ENCODE results near the gene IQSEC1. TPM values are rescaled to one million over a fixed set of nuclear protein-coding genes. Genes with fewer than 3 reads are reported as not detected.

Gene IQSEC1
- total RNA-seq, 1 experiment from 2014 or later: 28.1 TPM

GRCh38 chr3:13010780-13011572, 62.3 kb downstream of the IQSEC1 start:
- POLR2A ChIA-PET: interaction anchor here (1.5 kb wide), 1 partner anchor 11 kb away, joined by 6 read pairs; no protein-coding TSS in a partner anchor

GRCh38 chr3:13009946-13010315, 63.3 kb downstream of the IQSEC1 start:
- no peaks in the 10 kb centered on the region for H3K27me3 ChIP-seq (ENCODE audit: insufficient read depth, low read length)
- BruUV-seq (replicated peaks): no TSS peak
- H3K9ac ChIP-seq (ENCODE audit: low read length): no peak overlapping the region
- H3K36me3 ChIP-seq (ENCODE audit: control insufficient read depth in 1 of 2, insufficient read depth in 2 of 2, low read length in 2 of 2): no peaks in the 10 kb centered on the region
- no peaks in the 10 kb centered on the region for H3K79me2 ChIP-seq (ENCODE audit: insufficient read depth, low read length)
- H3K4me1 ChIP-seq (ENCODE audit: control insufficient read depth in 1 of 2, insufficient read depth in 2 of 2, low read length in 2 of 2): peaks cover 11 to 14% of the 10 kb centered on the region in 2 experiments; a peak in 3 of 4 replicates
- H4K20me1 ChIP-seq (ENCODE audit: insufficient read depth): no peaks in the 10 kb centered on the region
- ATAC-seq (no peak), DNase-seq (ENCODE audit: low read depth, low spot score) (no peak)
- no peak overlapping the region for H2AFZ ChIP-seq (ENCODE audit: low read depth, low read length, poor library complexity, severe bottlenecking)
- POLR2A ChIA-PET: no interaction called here
- RAD21 ChIA-PET (ENCODE audit: low non-redundant PET in 1 of 2, low total read pairs in 2 of 2, uncharacterized antibody in 2 of 2, unreplicated experiment in 2 of 2): no interaction called here
- H3K4me3 ChIP-seq (replicated peaks in 1 of 2; ENCODE audit: low read depth in 1 of 2, low read length in 2 of 2): no peak overlapping the region
- H3K9me2 ChIP-seq (ENCODE audit: insufficient read depth): no peaks in the 10 kb centered on the region
- no peaks in the 10 kb centered on the region for H3K9me3 ChIP-seq (ENCODE audit: control insufficient read depth in 1 of 2, insufficient read depth in 1 of 2, low read depth in 1 of 2, low read length in 2 of 2)
- no peak overlapping the region for H3K27ac ChIP-seq (ENCODE audit: low read depth, low read length)
- TF ChIP-seq CEBPB (IDR thresholded peaks at IDR 0.05; ENCODE audit: low read depth) (no peak), SRF (IDR thresholded peaks at IDR 0.05; ENCODE audit: low read depth) (no peak), POLR2AphosphoS5 (IDR thresholded peaks at IDR 0.05; ENCODE audit: low read depth, low read length) (no peak), ELF1 (IDR thresholded peaks at IDR 0.05; ENCODE audit: borderline replicate concordance, low read depth) (no peak), RAD21 (IDR thresholded peaks at IDR 0.05; ENCODE audit: low read depth) (no peak), FOSL1 (IDR thresholded peaks at IDR 0.05; ENCODE audit: low read depth) (no peak), JUND (IDR thresholded peaks at IDR 0.05) (no peak), ATF3 (IDR thresholded peaks at IDR 0.05) (no peak), CBX3 (IDR thresholded peaks at IDR 0.05; ENCODE audit: low read depth) (no peak)
- intact Hi-C loops (cut with micrococcal nuclease): no loop called here
- CTCF ChIA-PET: interaction anchor here (1.1 kb wide), 1 partner anchor 26 kb away, joined by 3 read pairs; no protein-coding TSS in a partner anchor
- H3K4me2 ChIP-seq (ENCODE audit: low read length): no peak overlapping the region

More at GRCh38 chr3:13010780-13011572, 62.3 kb downstream of the IQSEC1 start:
- BruUV-seq (replicated peaks): no TSS peak
- no peaks in the 10 kb centered on the region for H4K20me1 ChIP-seq (ENCODE audit: insufficient read depth)
- no peak overlapping the region for H3K9ac ChIP-seq (ENCODE audit: low read length)
- no peak overlapping the region for H3K27ac ChIP-seq (ENCODE audit: low read depth, low read length)
- no peak overlapping the region for H3K4me3 ChIP-seq (replicated peaks in 1 of 2; ENCODE audit: low read depth in 1 of 2, low read length in 2 of 2)
- no peak overlapping the region for H2AFZ ChIP-seq (ENCODE audit: low read depth, low read length, poor library complexity, severe bottlenecking)
- RAD21 ChIA-PET (ENCODE audit: low non-redundant PET in 1 of 2, low total read pairs in 2 of 2, uncharacterized antibody in 2 of 2, unreplicated experiment in 2 of 2): no interaction called here
- peaks cover 11 to 14% of the 10 kb centered on the region in 2 experiments; a peak in 3 of 4 replicates for H3K4me1 ChIP-seq (ENCODE audit: control insufficient read depth in 1 of 2, insufficient read depth in 2 of 2, low read length in 2 of 2)
- H3K79me2 ChIP-seq (ENCODE audit: insufficient read depth, low read length): no peaks in the 10 kb centered on the region
- no peak for DNase-seq (ENCODE audit: low read depth, low spot score)
- no peak for ATAC-seq
- CTCF ChIA-PET: interaction anchor here (0.9 kb wide), 1 partner anchor 16 kb away, joined by 3 read pairs; no protein-coding TSS in a partner anchor
- no peak for TF ChIP-seq CBX3 (IDR thresholded peaks at IDR 0.05; ENCODE audit: low read depth)
- no peak for TF ChIP-seq ELF1 (IDR thresholded peaks at IDR 0.05; ENCODE audit: borderline replicate concordance, low read depth)
- no peak for TF ChIP-seq RAD21 (IDR thresholded peaks at IDR 0.05; ENCODE audit: low read depth)
- no peak for TF ChIP-seq POLR2A (IDR thresholded peaks at IDR 0.05; ENCODE audit: borderline replicate concordance, extremely low read depth, insufficient read depth, insufficient read length)
- no peak for TF ChIP-seq ZFX (IDR thresholded peaks at IDR 0.05)
- no peak for TF ChIP-seq EGR1 (IDR thresholded peaks at IDR 0.05; ENCODE audit: low read depth)
- TF ChIP-seq ZNF274 (IDR thresholded peaks at IDR 0.05; ENCODE audit: low read depth, low read length): no peak
- TF ChIP-seq POLR2AphosphoS5 (IDR thresholded peaks at IDR 0.05; ENCODE audit: low read depth, low read length): no peak
- H3K4me2 ChIP-seq (ENCODE audit: low read length): peak overlapping the region; percentile 28; the same call in 1 of the 2 replicates
- H3K36me3 ChIP-seq (ENCODE audit: control insufficient read depth in 1 of 2, insufficient read depth in 2 of 2, low read length in 2 of 2): no peaks in the 10 kb centered on the region
- intact Hi-C loops (cut with micrococcal nuclease): no loop called here
- no peaks in the 10 kb centered on the region for H3K9me2 ChIP-seq (ENCODE audit: insufficient read depth)
- H3K27me3 ChIP-seq (ENCODE audit: insufficient read depth, low read length): no peaks in the 10 kb centered on the region
- no peaks in the 10 kb centered on the region for H3K9me3 ChIP-seq (ENCODE audit: control insufficient read depth in 1 of 2, insufficient read depth in 1 of 2, low read depth in 1 of 2, low read length in 2 of 2)
